ENCODE measurements around the gene ZDHHC21.

ZDHHC21 gene

DNA sequence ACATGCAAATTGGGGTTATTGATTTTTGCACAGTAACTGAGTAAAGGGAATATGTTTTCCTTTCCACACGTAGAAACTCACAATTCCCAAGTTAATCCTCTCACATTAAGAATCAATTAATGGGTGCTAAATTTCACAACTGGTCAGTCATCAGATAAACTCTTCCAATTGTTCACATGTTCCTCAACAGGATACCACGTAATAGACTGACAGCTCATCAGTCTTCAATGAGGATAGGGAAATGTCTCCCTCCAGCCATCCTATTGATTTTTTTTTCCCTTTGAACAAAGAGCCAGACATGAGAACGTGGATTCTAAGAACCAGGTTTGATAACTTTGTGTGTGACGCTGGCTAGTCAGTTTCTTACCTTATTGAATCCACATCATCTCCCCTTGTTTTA lies 30.1 kb upstream of the ZDHHC21 start:
- no peak for TF ChIP-seq POLR2AphosphoS5 (IDR thresholded peaks at IDR 0.05; ENCODE audit: low read depth, low read length)
- TF ChIP-seq TAF1 (IDR thresholded peaks at IDR 0.05; ENCODE audit: borderline replicate concordance, insufficient read depth, low read length): no peak
- TF ChIP-seq FOXP2 (optimal IDR thresholded peaks at IDR 0.05; ENCODE audit: borderline replicate concordance, extremely low read depth, extremely low read length, insufficient read depth): no peak
- no peak for TF ChIP-seq SIN3A (IDR thresholded peaks at IDR 0.05; ENCODE audit: borderline replicate concordance, insufficient read depth, low read length)
- no peak for TF ChIP-seq REST (IDR thresholded peaks at IDR 0.05; ENCODE audit: insufficient read depth in 1 of 2, low read depth in 2 of 2, low read length in 2 of 2)

GRCh38 chr9:14722391-14723035 lies 29.3 kb upstream of the ZDHHC21 start, which contains the start of gene CER1:
CER1 (minus strand) TSS chr9:14722733; CDS start chr9:14722672, 61 bp downstream.
- TF ChIP-seq FOXP2 (optimal IDR thresholded peaks at IDR 0.05; ENCODE audit: borderline replicate concordance, extremely low read depth, extremely low read length, insufficient read depth): no peak
- no peak for TF ChIP-seq SIN3A (IDR thresholded peaks at IDR 0.05; ENCODE audit: borderline replicate concordance, insufficient read depth, low read length)
- no peak for TF ChIP-seq REST (IDR thresholded peaks at IDR 0.05; ENCODE audit: insufficient read depth in 1 of 2, low read depth in 2 of 2, low read length in 2 of 2)
- no peak for TF ChIP-seq TAF1 (IDR thresholded peaks at IDR 0.05; ENCODE audit: borderline replicate concordance, insufficient read depth, low read length)
- no peak for TF ChIP-seq POLR2AphosphoS5 (IDR thresholded peaks at IDR 0.05; ENCODE audit: low read depth, low read length)

DNA sequence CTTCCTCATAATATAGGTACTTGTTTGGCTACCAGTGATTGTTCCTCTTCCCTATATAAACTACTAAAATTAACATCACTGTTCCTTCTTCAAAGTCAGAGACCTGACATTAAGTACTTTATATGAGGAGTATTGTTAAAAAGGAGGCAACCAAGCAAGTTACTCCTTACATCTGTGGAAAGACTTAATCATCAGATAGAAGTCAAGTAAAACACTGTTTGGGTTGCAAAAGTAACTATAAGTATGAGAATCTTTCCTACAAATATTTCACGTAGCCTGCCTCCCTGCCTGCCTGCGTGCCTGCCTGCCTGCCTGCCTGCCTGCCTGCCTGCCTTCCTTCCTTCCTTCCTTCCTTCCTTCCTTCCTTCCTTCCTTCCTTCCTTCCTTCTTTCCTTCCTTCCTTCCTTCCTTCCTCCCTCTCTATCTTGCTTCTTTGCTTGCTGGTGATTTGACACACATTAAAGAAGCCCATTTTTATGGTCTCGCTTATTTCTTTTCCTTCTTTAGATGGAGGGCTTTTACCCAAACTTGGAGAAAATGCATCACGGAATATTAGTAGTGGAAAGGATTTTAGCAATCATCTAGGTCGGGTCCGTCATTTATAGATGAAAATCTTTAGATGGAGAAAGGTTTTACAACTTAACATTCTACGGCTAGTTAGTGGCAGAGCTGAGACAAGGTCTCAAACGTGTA lies 26.1 kb upstream of the ZDHHC21 start:
- TF ChIP-seq SIN3A (IDR thresholded peaks at IDR 0.05; ENCODE audit: borderline replicate concordance, insufficient read depth, low read length) (no peak), POLR2AphosphoS5 (IDR thresholded peaks at IDR 0.05; ENCODE audit: low read depth, low read length) (no peak), REST (IDR thresholded peaks at IDR 0.05; ENCODE audit: insufficient read depth in 1 of 2, low read depth in 2 of 2, low read length in 2 of 2) (no peak), TAF1 (IDR thresholded peaks at IDR 0.05; ENCODE audit: borderline replicate concordance, insufficient read depth, low read length) (no peak), FOXP2 (optimal IDR thresholded peaks at IDR 0.05; ENCODE audit: borderline replicate concordance, extremely low read depth, extremely low read length, insufficient read depth) (no peak)

GRCh38 chr9:14715102-14715501 lies 21.9 kb upstream of the ZDHHC21 start:
- no peak for TF ChIP-seq FOXP2 (optimal IDR thresholded peaks at IDR 0.05; ENCODE audit: borderline replicate concordance, extremely low read depth, extremely low read length, insufficient read depth)
- no peak for TF ChIP-seq TAF1 (IDR thresholded peaks at IDR 0.05; ENCODE audit: borderline replicate concordance, insufficient read depth, low read length)
- no peak for TF ChIP-seq REST (IDR thresholded peaks at IDR 0.05; ENCODE audit: insufficient read depth in 1 of 2, low read depth in 2 of 2, low read length in 2 of 2)
- no peak for TF ChIP-seq SIN3A (IDR thresholded peaks at IDR 0.05; ENCODE audit: borderline replicate concordance, insufficient read depth, low read length)
- no peak for TF ChIP-seq POLR2AphosphoS5 (IDR thresholded peaks at IDR 0.05; ENCODE audit: low read depth, low read length)

Data from PFSK-1 (cell line).